ENCODE data around the gene UNG.
"Not testable (repeated sequence)": the region's sequence is repeated elsewhere in the genome, so short reads cannot be mapped to it uniquely, and the experiment has no call there.

UNG gene

GRCh38 chr12:109097435-109098182 is at the start of gene UNG:
TSS of gene UNG (plus strand) at chr12:109097597. CDS start at chr12:109097680, 83 bp downstream.
- TF ChIP-seq CTCF (IDR thresholded peaks at IDR 0.05) = no peak
- H3K4me1 Mint-ChIP-seq = peaks cover 56% of the 10 kb centered on the region
- peak within 1 kb of the TSS; percentile 71 for H3K27ac Mint-ChIP-seq
- peak within 1 kb of the TSS; percentile 88 for H3K4me3 Mint-ChIP-seq
- H3K36me3 Mint-ChIP-seq (ENCODE audit: low read depth) = peaks cover 39% of the 10 kb centered on the region
- DNase-seq = peak; percentile 98
- H3K9me3 Mint-ChIP-seq = peaks cover 5% of the 10 kb centered on the region
- H3K27me3 Mint-ChIP-seq (ENCODE audit: low read depth, poor library complexity) = no peaks in the 10 kb centered on the region

GRCh38 chr12:109048706-109049105 is 48.7 kb upstream of the UNG start:
- H3K4me3 Mint-ChIP-seq = not testable (repeated sequence)

GRCh38 chr12:109049794-109050193 is 47.6 kb upstream of the UNG start:
- not testable (repeated sequence) for H3K4me3 Mint-ChIP-seq; DNase-seq; H3K27ac Mint-ChIP-seq; H3K27me3 Mint-ChIP-seq (ENCODE audit: low read depth, poor library complexity); H3K9me3 Mint-ChIP-seq; H3K36me3 Mint-ChIP-seq (ENCODE audit: low read depth)
- peaks cover 24% of the 10 kb centered on the region for H3K4me1 Mint-ChIP-seq

More at GRCh38 chr12:109048706-109049105, 48.7 kb upstream of the UNG start:
- H3K4me1 Mint-ChIP-seq = peaks cover 19% of the 10 kb centered on the region
- H3K36me3 Mint-ChIP-seq (ENCODE audit: low read depth); H3K9me3 Mint-ChIP-seq; DNase-seq; H3K27ac Mint-ChIP-seq: not testable (repeated sequence)
- H3K27me3 Mint-ChIP-seq (ENCODE audit: low read depth, poor library complexity) = peaks cover 18% of the 10 kb centered on the region

GRCh38 chr12:109052097-109052413 is 45.3 kb upstream of the UNG start:
- H3K4me3 Mint-ChIP-seq = peak overlapping the region; percentile 97

GRCh38 chr12:109052414-109053323 is 44.7 kb upstream of the UNG start, which contains the start of gene USP30:
TSS of gene USP30 (plus strand) at chr12:109052576. CDS start at chr12:109052679, 103 bp downstream.
- Mint-ChIP-seq H3K36me3 (ENCODE audit: low read depth) (peaks cover 9% of the 10 kb centered on the region), H3K4me3 (peak within 1 kb of the TSS; percentile 97), H3K4me1 (peaks cover 24% of the 10 kb centered on the region), H3K27me3 (ENCODE audit: low read depth, poor library complexity) (peaks cover 7% of the 10 kb centered on the region), H3K9me3 (no peaks in the 10 kb centered on the region), H3K27ac (peak within 1 kb of the TSS; percentile 94)
- no peak for TF ChIP-seq CTCF (IDR thresholded peaks at IDR 0.05)
- DNase-seq = peak; percentile 91

More at GRCh38 chr12:109052097-109052413, 45.3 kb upstream of the UNG start:
- peaks cover 5% of the 10 kb centered on the region for H3K36me3 Mint-ChIP-seq (ENCODE audit: low read depth)
- H3K4me1 Mint-ChIP-seq = peaks cover 24% of the 10 kb centered on the region
- DNase-seq = no peak
- H3K27ac Mint-ChIP-seq = no peak overlapping the region
- H3K27me3 Mint-ChIP-seq (ENCODE audit: low read depth, poor library complexity) = peaks cover 7% of the 10 kb centered on the region
- no peak for TF ChIP-seq CTCF (IDR thresholded peaks at IDR 0.05)
- H3K9me3 Mint-ChIP-seq = no peaks in the 10 kb centered on the region

- Mint-ChIP-seq H3K36me3 (ENCODE audit: low read depth) (peaks cover 13% of the 10 kb centered on the region), H3K4me1 (peaks cover 24% of the 10 kb centered on the region), H3K4me3 (peak overlapping the region; percentile 97), H3K27me3 (ENCODE audit: low read depth, poor library complexity) (peaks cover 6% of the 10 kb centered on the region), H3K27ac (peak overlapping the region; percentile 94), H3K9me3 (no peaks in the 10 kb centered on the region)
- no peak for TF ChIP-seq CTCF (IDR thresholded peaks at IDR 0.05)
- DNase-seq = no peak
These were observed 43.8 kb upstream of the UNG start for GRCh38 chr12:109053382-109054123.

GRCh38 chr12:109054124-109054513 is 43.3 kb upstream of the UNG start:
- peaks cover 19% of the 10 kb centered on the region for H3K4me1 Mint-ChIP-seq
- H3K27ac Mint-ChIP-seq = not testable (repeated sequence)

More at GRCh38 chr12:109054124-109054513, 43.3 kb upstream of the UNG start:
- DNase-seq; H3K9me3 Mint-ChIP-seq; H3K27me3 Mint-ChIP-seq (ENCODE audit: low read depth, poor library complexity): not testable (repeated sequence)
- H3K36me3 Mint-ChIP-seq (ENCODE audit: low read depth) = peaks cover 13% of the 10 kb centered on the region
- H3K4me3 Mint-ChIP-seq = peak overlapping the region; percentile 97
